ENCODE results near the gene EIF2B2.

EIF2B2 gene

DNA sequence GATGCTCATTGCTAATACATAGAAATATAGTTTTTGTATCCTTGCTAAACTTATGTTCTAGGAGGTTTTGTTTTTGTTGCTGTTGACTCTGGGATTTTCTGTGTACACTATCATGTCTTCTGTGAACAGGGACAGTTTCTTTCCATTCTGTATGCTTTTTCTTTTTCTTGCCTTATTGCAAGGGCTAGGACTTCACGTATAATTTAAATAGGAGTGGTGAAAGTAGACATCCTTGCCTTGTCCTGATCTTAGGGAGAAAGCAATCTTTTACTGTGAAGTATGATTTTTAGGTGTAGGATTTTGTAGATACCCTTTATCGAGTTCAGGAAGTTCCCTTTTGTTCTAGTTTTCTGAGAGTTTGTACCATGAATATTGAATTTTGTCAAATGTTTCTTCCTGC is 1.5 kb upstream of the EIF2B2 start:
- DNase-seq: no peak

DNA sequence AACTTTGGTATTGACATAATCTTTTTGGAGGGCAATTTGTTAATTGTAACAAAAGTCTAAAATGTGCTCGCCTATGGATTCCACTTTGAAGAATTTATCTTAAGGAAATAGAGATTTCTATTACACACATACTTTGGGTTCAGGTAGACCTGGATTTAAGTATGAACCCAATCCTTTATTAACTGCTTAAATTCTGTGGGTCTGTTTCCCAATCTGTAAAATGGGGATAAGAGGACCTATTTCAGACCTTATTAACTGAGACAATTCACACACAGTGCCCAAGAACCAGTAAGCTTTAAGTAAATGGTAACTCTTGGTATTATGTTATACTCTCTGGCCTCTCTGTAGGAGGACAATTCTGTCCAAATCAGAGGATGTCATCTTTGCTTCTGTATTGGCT is 822 bp upstream of the EIF2B2 start:
- DNase-seq: no peak

DNA sequence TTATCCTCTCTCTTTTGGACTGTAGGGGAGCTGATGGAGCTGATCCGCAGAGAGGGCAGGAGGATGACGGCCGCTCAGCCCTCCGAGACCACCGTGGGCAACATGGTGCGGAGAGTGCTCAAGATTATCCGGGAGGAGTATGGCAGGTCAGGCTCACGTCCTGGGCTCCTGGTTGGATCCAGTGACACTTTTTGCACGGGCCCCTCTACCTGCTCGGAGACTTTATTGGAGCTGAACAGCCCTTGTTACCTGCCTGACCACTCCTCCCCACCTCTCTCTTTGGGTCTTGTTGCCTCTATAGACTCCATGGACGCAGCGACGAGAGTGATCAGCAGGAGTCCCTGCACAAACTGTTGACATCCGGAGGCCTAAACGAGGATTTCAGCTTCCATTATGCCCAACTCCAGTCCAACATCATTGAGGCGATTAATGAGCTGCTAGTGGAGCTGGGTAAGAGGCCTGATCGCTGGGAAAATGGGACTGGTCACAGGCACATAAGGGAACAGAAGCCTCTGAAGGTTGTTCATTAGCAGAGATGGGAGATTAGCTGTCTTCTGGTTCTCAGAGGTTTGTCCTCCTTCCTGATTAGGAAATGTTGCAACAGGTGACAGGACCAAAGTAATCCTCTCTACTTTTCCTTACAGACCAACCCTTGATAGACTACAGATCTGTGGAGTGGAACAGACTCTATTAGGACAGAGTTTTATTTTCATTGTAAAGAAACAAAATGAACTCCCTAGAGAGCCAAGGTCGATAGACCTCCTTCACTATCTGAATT is 718 bp downstream of the EIF2B2 start:
- DNase-seq: peak; percentile 23

DNA sequence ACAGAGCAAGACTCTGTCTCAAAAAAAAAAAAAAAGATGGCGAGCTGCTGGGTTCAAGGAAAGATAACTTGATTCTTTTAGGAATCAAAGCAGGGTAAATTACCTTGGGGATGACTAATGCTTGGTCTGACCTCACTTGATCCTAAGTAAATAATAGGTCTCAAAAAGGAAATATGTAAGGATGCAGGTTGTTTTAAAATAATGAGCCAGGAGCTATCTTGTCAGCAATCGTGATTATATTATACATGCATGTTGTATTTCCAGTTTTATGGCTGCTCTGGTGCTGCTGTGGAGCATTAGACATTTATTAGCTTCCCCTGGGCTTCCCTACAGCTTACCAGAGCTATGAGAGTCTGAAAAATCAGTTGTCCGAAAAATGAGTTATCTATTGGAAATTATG is 2.6 kb downstream of the EIF2B2 start:
- no peak for DNase-seq

DNA sequence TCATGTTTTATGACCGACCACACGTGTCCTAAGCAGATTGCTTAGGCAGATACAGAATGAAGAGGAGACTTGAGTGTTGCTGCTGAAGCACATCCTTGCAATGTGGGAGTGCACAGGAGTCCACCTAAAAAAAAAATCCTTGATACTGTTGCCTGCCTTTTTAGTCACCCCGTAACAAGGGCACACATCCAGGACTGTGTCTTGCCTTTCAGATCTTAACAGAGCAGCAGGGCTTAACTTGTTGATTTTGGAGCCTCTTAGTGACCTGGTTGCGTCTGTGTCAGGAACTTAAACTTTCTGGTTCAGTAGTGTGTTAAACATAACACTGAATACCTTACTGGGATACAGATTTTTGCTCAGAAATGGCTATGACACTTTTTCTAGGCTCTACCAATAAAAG is 6.5 kb downstream of the EIF2B2 start:
- no peak for DNase-seq

DNA sequence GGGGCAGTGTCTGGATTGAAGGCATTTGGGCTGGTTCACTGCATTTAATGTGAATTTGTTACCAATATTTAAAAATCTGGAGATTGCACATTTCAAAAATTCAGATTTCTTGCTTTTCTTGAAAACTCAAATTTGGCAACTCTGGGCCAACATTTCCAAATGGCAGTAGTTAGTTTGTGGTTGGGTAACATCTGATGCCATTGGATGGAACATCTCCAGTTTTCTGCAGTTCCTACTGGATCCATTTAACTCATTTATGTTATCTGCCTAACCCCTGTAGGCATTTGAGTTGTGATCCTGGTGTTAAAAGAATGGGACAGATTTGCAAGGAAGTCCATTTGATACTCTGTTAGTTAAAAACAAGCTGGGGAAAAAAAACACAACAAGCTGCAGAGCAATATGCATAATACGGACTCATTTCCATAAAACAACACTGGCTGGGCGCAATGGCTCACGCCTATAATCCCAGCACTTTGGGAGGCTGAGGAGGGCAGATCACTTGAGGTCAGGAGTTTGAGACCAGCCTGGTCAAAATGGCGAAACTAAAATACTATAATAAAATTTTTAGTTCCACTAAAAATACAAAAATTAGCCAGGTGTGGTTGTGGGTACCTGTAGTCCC is 7.9 kb downstream of the EIF2B2 start:
- DNase-seq: no peak

DNA sequence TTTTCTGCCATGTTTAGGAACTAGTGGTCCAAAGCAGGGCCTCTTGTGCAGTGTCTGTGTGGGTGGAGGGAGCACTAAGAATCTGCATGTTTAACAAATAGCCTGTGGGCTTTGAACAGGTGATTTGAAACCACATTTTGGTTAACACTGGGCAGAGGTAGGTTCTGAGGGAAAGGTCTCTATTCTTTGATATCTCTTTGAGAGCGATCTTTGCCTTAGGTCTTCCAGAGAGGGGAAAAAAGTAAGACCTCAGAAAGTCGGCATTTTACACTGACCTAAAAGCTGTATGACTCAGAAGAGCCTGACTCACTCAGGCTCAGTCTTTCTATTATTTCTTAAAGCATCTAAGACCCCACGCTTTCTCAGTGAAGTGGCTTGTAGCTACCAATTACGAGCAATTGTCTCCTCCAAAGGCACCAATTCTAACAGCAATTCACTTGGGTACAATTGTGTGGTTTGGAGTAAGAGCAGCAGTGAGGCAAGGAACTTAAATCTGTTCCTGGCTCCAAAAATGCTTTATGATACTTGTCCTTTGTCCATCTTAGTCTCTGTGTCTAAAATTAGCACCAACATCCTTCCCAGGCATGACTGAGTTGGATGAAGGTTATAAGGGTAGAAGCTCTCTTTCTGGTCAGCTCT is 8.8 kb downstream of the EIF2B2 start:
- no peak for DNase-seq

DNA sequence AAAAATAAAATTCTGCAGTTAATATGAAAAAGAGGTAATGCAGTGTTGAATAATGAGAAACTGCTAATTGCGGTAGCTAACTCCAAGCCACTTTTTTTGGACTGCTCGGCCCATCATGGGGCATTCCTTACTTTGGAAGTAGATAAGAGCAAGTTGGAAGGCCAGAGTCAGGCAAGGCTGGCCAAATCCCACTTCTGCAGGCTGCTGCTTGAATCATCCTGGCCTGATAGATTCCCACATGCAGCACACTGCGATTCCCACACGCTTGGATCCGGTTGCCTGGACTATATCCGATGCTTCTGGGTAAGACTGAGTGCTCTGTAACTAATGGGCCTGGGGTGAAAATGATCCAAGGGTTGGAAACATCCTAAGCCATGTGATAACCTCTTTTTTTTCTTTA is 10.6 kb downstream of the EIF2B2 start:
- DNase-seq: no peak

DNA sequence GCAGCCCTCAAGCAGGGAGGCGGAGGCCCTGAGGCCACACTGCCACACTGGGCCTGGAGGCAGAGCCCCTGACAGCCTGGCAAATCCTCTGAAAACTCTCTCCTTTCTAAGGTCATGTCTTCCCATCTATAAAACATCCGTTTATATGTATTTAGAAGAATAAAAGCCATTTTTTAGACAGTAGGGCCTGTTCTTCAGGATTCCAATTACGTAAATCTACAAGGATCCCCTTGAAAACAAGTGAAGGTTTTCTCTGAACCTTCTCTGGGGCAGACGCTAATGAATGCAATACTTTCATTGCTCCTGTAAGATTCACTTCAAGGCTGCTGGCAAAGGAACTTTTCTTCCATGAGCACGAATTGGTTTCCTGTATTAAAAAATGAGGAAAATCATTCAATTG is 12.8 kb downstream of the EIF2B2 start:
- no peak for DNase-seq

DNA sequence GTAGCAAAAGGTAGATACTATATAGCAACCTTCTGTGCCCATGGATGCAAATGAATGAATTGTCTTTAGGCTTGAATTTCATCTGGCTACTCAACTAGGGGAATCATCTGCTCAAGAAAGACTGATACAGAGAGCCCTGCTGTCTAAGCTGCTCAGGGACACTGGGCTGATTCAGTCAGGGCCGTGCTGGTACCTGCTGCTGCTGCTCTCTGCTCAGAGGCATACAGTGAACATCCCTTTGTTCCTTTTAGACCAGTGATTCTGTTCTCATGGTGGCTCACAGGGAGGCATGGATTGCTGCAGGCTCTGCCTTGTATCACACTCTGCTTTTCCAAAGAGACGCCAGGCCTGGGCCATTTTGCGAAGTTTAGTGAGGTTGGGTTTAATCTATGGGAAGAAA is 14.1 kb downstream of the EIF2B2 start:
- no peak for DNase-seq

DNA sequence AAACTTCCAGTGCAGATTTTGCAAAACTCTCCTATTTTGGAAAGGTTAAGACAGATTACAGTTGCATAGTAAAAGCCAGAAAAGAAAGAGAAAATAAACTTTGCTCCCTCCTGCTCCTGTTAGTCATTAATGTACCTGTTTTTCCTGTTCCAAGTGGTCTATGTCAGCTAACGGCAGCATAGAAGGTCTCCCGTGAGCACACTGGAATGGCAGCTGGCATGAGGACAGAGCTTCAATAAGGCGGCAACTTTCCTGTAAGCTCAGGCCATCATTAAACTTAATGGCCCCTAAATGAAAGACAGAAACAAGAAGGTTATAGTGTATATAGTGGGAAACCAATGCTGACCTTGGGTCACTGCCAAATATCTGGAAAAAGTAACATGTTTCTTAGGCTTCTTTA is 16.0 kb downstream of the EIF2B2 start:
- no peak for DNase-seq

DNA sequence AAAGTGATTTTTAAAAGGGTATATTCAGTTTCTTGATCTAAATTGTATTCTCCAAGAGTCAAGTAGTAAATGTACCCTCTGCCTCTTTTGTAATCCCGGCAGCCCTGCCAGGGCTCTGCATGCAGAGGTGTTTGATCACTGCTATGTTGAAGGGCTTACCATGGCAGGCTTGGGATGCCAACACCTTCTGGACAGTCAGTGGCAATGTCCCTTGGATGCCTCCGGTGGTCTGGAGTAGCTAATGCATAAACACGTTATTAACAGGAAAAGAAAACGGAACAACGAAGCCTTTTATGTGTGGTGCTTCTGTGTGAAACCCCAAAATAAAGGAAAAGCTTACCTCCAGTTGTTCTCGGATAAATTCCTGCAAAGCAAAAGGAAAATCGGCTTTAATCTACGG is 19.9 kb downstream of the EIF2B2 start:
- DNase-seq: peak; percentile 70

DNA sequence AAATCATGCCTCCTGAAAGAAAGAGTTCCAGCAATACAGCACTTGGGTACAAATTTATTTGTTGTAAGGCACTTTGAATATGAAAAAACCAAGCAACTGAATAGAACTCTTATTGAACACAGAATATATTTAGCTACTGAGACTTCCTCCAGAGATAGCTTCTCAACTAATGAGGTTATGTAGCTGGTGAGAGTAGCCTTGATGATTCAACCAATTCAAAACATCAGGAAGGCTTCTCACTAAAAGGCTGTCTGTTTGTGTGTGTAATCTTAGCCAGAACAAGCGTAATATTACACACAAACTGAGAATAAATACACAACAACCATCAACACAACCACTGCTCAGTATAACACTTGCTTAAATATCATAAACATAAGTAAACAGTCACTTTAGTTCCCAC is 20.4 kb downstream of the EIF2B2 start:
- no peak for DNase-seq

DNA sequence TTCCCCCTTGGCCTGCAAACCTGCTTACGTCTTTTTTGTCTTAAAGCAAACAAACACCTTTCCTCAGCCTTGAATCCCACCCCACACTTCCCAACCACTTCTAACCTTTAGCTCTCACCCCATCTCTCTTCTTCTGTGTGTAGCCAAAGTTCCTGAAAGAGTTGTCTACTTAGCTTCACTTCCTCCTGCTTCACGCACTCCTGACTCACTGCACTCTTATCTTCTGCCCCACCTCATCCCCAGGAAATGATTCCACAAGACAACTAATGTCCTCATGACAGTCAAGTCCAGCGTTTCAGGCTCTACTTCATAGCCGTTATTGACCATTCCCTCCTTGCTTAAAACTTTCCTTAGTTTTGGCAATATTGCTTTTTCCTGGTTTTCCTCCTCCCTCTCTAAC is 22.4 kb downstream of the EIF2B2 start:
- peak; percentile 43 for DNase-seq

DNA sequence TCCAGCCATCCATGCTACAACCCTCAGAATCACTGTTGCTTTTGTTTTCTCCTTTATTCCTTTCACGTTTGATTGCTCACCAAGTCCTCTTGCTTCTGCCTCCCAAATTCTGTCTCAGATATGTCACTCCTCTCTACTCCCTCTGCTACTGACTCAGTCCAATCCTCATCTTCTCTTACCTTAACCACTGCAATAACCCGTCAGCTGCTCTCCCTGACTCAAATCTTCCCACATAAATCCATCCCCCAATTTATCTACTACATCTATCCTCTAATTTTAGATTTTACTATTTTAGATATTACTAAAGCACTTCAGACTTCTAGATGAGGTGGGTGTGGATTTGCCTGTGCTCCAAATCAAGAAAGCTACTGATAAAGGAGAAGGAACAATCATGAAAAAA is 23.2 kb downstream of the EIF2B2 start:
- DNase-seq: no peak

DNA sequence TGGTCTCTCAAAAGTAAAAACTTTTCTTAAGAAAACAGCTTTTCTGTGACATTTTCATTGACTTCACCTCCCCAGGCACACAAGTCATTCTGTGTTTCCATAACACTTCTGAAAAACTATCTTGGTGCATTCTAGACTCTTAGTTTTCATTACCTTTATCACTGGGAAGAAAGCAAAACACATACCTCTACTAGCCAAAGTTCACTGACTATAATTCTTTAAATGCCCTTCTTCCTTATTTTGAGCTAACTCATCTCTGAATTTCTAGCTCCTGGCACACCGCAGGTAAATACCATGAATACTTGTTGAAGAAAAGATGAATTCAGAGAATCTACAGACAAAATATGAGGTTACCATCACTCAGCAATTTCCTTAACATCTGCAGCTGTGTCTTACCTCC is 27.4 kb downstream of the EIF2B2 start:
- DNase-seq: no peak

DNA sequence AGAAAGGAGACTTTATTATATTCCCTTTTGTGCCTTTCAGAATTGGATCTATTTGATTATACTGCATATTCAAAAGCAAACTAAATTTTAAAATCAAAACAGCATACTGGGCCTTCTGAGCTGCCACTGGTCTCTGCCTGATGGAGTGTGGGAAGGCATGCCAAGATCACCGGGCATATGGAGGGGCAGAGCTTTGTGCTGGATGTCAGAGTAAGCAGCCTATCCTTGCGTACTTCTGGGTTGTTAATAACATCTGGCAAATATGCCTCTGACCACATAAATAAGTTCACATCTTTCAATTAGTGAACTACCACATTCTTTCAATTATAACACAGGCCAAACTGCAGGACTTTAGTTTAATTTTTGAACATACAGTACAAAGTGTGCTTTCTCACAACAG is 30.2 kb downstream of the EIF2B2 start:
- no peak for DNase-seq

DNA sequence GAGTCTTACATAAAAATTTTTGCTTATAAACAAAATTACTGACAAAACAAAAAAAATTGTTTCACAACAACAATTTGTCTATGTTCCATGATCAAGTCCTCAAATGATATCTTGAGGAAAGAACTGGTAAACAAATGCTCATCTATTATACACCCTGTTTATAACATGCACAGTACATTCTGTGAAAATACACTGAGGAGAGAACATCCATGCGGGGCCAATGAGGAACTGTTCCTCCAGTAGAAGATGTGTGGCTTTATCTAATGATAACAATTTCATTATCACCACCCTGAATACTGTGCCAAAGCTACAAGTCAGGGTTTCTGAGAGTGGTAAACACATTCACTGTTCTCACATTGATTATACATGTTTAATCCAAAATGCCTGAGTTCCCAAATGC is 37.8 kb downstream of the EIF2B2 start:
- DNase-seq: peak; percentile 70

DNA sequence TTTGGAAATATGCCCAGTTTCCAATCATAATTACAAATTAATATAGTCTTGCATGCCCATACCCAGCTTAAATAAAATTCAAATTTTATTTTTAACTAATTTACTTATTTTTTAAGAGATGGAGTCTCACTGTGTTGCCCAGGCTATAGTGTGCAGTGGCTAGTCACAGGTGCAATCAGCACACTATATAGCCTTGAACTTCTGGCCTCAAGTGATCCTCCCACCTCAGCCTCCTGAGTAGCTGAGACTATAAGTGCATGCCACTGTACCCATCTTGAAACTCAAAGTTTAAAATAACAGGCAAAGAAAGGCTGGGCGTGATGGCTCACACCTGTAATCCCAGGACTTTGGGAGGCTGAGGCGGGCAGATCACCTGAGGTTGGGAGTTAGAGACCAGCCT is 38.2 kb downstream of the EIF2B2 start:
- no peak for DNase-seq

DNA sequence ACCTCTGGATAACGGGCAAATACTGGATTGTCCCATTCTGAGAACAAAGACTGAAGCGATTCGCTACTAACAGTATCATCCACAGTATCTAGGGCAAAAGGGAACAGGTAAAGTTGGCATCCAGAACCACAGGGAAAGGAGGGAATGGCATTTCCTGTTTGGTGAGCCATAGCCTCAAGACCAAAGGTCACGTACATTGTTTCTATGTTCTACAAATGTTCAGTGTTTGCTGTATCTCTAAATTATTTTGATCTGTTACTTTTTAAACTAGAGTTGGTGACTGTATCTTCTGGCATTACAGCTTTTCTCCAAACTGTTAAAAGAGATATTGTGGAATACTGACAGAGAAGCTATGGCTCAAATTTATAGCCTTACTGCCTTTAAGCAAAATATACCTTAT is 38.9 kb downstream of the EIF2B2 start:
- DNase-seq: no peak

DNA sequence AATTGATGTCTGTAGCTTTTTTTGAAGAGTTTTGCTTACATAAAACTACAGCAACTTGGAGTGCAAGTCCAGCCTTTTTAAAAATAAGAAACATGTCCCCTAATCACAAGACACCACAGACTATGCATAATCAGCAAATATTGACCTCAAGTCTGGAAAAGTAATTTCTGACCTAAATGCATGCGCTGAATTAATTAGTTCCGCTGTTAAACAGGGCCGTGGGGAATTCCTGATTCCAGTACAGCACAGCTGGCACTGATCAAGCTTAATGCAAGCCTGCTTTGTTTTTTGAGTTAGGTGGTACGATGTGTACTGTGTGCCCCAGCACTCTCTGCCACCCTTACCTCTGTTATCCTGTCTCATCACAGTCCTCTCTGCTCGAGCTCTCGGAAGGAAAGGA is 39.3 kb downstream of the EIF2B2 start:
- DNase-seq: no peak

DNA sequence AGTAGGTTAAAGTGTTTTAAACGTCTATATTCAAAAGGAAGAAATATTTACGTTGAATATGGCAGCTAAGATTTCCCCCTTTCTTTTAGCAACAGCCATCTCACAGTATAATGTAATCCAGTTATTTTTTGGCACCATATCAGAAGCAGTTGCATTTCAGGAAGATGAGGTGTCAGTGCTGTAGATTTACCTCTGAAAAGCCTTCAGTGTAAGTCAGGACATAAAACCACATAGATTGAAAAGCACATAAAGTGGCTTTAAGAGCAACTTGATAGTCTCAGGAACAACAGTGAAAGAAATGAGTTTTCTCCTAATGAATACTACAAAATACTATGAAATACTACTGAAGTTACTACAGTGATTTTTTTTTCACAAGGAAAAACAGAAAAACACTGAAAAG is 41.6 kb downstream of the EIF2B2 start:
- peak; percentile 34 for DNase-seq

DNA sequence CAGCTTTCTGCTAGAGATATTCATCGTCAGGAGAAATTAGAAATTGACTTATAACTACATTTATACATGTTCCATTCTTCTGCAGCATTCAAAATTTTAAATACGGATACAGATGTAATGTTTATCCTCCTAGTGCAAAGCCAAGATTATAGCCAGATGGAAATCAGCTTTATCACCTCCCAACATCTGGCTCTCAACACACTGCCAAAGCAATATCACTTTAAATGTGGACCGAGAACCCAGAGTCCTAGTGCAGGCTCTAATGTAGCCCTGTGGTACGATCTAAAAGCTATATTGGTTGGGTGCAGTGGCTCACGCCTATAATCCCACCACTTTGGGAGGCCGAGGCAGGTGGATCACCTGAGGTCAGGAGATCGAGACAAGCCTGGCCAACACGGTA is 42.0 kb downstream of the EIF2B2 start:
- DNase-seq: peak; percentile 42

DNA sequence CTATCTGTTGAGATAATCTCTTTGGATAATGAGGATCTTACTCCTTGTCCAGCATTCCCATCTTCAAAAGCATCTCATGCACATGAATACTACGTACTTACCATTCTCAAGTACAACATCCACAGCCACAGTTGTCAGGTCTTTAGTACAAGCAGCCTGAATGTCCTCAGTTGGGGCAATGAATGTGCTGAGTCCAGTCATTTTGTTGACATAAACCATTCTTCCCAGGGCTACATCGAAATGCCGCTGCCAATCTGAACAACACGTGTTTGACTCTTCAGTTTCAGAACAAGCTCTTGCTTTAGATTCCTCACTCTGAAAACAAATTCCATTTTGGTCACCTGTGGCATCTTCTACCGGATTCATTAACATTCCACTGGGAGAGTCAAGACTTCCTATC is 43.6 kb downstream of the EIF2B2 start:
- DNase-seq: no peak

DNA sequence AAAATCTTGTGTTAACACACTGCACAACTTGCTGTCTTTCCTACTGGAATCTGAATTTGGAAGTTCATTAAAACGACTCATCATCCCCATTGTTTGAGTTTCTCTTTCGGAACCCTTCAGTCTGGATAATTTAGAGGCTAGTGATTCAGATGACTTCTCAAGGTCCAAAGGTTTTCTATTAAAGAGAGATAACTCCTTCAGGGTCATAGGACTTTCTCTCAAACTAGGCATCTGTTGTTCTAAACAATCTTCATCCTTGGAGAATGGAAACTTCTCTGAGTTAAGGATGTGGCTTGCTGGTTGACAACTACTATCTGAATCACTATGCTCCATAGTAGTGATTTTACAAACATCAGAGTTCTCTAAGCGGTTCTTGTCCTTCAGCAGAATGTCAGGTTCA is 44.2 kb downstream of the EIF2B2 start:
- DNase-seq: no peak

Measured in hematopoietic multipotent progenitor cell treated with erythropoietin and hydrocortisone succinate and interleukin-3 and kit ligand, for 6 days (in vitro differentiated cells).